GM12892 (cell line): ENCODE results near the gene KRT10.

Experiments
- POLR2A ChIP-seq: IDR thresholded peaks from 2 replicates; pipeline ENCODE4 v1.6.1; 2011; ENCODE audit warnings: low read depth, low read length, control low read depth
- POLR2AphosphoS5 ChIP-seq: IDR thresholded peaks from 2 replicates; pipeline ENCODE4 v1.6.1; 2011; ENCODE audit warnings: low read depth, low read length, control low read depth
- TAF1 ChIP-seq: IDR thresholded peaks from 2 replicates; pipeline ENCODE4 v1.6.1; 2011; ENCODE audit warnings: low read depth, mild to moderate bottlenecking, control low read depth, low read length, borderline replicate concordance

GRCh38 chr17:40827746-40828453, 5.5 kb upstream of the KRT10 start:
- TF ChIP-seq POLR2AphosphoS5 (no peak), POLR2A (no peak), TAF1 (no peak)
